ENCODE results near the gene STX18.

DNA sequence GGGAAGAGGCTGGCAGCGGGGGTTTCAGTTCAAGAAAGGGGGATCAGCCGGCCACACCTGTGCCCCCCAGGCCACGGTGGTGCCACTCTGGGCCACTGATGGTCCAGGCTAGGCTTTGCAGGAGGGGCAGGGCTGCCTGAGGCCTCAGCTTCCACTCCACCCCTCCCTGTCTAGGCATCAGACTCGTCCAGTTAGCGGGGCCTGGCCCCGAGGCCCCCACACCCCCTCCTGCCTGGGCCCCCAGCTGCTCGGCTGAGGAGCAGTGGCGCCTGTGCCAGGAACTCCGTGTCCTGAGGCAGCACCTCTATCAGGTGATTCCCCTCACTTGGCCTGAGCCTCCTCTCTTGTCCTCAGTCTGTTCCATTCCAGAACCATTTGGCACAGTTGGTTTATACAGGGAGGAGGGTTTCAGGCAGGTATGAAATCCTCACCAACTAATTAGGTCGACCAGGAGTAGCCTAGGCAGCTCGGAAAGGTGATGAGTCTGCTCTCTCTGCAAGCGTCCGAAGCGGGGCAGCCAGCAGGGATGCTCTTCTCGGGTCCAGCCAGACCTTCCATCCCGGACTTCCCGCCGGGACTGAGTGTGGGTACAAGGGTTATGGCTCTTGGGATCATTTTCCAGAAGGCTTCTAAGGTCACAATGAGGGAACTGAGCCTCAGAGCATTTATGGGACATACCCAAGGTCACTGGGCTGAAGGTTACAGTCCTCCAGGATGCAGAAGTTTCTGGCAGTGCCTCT lies 152.8 kb downstream of the STX18 start:
- TF ChIP-seq, protein P1, sequence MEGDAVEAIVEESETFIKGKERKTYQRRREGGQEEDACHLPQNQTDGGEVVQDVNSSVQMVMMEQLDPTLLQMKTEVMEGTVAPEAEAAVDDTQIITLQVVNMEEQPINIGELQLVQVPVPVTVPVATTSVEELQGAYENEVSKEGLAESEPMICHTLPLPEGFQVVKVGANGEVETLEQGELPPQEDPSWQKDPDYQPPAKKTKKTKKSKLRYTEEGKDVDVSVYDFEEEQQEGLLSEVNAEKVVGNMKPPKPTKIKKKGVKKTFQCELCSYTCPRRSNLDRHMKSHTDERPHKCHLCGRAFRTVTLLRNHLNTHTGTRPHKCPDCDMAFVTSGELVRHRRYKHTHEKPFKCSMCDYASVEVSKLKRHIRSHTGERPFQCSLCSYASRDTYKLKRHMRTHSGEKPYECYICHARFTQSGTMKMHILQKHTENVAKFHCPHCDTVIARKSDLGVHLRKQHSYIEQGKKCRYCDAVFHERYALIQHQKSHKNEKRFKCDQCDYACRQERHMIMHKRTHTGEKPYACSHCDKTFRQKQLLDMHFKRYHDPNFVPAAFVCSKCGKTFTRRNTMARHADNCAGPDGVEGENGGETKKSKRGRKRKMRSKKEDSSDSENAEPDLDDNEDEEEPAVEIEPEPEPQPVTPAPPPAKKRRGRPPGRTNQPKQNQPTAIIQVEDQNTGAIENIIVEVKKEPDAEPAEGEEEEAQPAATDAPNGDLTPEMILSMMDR (IDR thresholded peaks at IDR 0.05): no peak
- TF ChIP-seq POLR2A (IDR thresholded peaks at IDR 0.05): no peak
- TF ChIP-seq EP300 (IDR thresholded peaks at IDR 0.05; ENCODE audit: low read depth): no peak
